Measurements from ENCODE around the gene SUPT20H. TPM values are rescaled to one million over a fixed set of nuclear protein-coding genes. Genes with fewer than 3 reads are reported as not detected.
"Not testable (repeated sequence)": the region's sequence is repeated elsewhere in the genome, so short reads cannot be mapped to it uniquely, and the experiment has no call there.

The SUPT20H gene
- total RNA-seq, 1 donor from 2014 or later, result 47.4 TPM

DNA sequence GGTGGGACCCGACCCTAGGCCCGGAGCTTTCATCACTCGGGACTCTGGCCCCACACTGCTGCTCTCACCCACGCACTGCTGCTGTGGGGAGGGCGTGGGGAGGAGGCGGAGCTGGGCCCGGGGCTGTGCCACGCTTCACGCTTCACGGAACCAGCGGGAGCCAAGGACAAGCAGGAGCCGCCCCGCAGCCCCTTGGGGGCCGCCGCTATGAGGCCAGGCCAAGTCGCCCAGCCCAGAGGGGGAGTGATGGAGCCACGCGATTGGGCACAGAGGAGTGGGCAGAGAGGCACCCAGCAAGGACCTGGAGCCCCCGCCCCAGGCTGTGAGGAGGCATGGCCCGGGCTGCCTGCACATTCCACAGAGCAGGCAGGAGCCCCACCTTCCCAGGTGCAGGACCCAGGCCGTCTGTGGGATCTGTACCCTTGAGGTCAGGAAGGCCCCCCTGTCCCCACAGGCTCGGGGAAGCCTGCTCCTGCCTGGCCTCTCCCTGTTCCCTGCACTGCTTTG is 10.2 kb upstream of the SUPT20H start:
- DNase-seq (ENCODE audit: low spot score), result no peak

GRCh38 chr13:37068962-37069361 is 9.5 kb upstream of the SUPT20H start:
- no peak for DNase-seq (ENCODE audit: low spot score)

DNA sequence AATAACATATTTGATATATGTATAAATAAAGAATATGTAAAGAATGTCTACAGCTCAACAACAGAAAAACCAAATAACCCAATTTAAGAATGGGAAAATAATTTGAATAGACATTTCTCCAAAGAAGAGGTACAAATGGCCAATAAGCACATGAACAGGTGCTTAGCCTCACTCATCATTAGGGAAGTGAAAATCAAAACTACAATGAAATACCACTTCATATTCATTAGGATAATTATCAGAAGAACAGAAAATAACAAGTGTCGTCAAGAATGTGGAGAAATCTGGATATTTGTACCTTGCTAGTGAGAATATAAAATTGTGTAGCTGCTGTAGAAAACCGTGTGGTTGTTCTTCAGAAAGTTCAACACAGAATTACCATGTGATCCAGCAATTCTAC is 8.4 kb upstream of the SUPT20H start:
- no peak for DNase-seq (ENCODE audit: low spot score)

DNA sequence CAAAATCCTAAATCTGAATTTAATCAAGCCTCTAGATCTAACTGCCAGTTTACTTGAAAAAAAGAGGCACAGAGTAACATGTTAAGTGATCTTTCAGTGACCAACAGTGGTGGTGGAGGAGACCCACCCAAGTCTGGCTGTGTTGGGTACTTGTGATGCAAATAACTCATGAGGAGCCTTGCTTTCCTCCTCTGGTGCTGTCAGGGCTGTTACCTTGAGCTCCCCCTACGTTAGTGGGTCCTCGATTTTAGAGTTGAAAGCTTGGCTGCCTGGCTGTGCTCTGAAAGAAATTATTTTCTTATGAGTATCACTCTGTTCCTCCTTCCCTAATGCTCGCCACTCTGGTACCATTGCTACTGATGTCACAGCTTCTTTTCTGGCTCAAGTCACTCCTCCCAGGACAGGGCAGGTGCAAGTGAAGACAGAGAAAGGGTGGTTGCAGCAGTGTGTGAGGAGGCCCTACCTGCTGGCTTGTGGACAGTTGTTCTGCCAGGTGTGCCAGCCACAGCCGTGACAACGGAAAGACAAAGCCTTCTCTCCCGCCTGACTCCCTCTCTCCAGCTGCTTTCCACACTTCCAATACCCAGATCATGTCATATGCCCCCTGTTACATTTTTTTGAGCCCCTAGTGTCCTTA is 6.5 kb upstream of the SUPT20H start:
- no peak for DNase-seq (ENCODE audit: low spot score)

- no peak for DNase-seq (ENCODE audit: low spot score)
Measured at GRCh38 chr13:37059848-37060192, 332 bp upstream of the SUPT20H start.

- not testable (repeated sequence) for DNase-seq (ENCODE audit: low spot score)
Measured at GRCh38 chr13:37056228-37056627, 3.3 kb downstream of the SUPT20H start.

DNA sequence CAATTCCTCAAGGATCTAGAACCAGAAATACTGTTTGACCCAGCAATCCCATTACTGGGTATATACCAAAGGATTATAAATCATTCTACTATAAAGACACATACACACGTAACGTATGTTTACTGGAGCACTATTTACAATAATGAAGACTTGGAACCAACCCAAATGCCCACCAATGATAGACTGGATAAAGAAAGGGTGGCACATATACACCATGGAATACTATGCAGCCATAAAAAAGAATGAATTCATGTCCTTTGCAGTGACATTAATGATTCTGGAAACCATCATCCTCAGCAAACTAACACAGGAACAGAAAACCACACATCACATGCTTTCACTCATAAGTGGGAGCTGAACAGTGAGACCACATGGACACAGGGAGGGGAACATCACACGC is 6.4 kb downstream of the SUPT20H start:
- not testable (repeated sequence) for DNase-seq (ENCODE audit: low spot score)

GRCh38 chr13:37049810-37050209 is 9.7 kb downstream of the SUPT20H start:
- DNase-seq (ENCODE audit: low spot score), result no peak

- no peak for DNase-seq (ENCODE audit: low spot score)
Measured at GRCh38 chr13:37047846-37048245, 11.6 kb downstream of the SUPT20H start.

DNA sequence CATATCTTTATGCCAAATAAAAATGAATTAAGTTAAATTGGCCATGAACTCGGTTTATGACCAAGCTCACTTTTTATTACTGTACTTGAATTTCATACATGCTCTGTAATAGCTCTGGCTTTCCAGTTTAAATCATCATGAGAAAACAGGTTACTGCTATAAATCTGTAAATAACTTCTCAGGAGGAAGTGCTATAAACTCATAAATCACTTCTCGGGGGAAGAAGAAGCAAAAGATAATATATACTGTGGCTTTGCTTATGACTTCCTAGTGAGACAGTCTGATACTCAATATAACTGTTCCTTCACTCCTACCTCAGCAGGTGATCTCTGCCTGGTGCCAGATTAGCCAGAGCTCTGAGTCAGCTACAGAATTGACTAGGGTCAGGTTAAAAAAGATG is 12.5 kb downstream of the SUPT20H start:
- no peak for DNase-seq (ENCODE audit: low spot score)

DNA sequence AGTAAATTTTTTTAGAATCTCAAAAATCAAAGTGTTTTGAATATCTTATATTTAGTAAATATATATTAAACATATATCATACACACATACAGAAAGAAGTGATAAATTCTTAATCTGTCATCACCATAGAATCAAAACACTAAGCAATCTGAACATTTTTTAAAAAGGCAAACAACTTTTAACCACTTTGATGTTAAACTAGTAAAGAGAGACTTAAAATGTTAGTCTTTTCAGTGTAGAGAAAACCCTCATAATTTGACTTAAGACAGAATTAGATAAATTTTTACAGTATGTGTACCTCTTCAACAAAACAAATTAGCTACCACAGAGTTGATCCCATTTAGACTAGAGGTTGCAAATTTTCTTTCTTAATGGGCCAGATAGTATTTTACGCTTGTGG is 13.4 kb downstream of the SUPT20H start:
- no peak for DNase-seq (ENCODE audit: low spot score)

DNA sequence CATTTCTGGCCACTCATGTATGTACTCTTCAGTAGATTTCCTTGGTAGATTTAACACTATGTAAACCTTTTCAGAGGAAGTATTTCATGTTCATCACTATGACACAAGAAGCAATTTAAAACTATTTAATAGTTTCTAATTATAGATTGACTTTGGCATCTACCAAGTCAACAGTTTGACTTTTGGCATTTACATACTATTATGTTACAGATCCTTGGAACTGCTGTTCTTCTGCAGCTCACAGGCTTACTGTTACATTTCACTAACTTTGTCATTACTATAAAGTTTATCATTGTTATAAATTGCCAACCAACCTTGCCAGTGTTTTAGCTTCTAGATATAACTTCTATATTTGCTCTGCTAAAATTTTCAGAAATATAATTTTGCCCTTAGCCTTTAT is 18.7 kb downstream of the SUPT20H start:
- DNase-seq (ENCODE audit: low spot score), result no peak

GRCh38 chr13:37039896-37040295 is 19.6 kb downstream of the SUPT20H start:
- no peak for DNase-seq (ENCODE audit: low spot score)

- no peak for DNase-seq (ENCODE audit: low spot score)
Measured at GRCh38 chr13:37037241-37037640, 22.2 kb downstream of the SUPT20H start.

GRCh38 chr13:37029617-37030016 is 29.9 kb downstream of the SUPT20H start:
- DNase-seq (ENCODE audit: low spot score), result no peak

GRCh38 chr13:37027639-37028038 is 31.8 kb downstream of the SUPT20H start:
- no peak for DNase-seq (ENCODE audit: low spot score)

- DNase-seq (ENCODE audit: low spot score), result no peak
Measured at GRCh38 chr13:37026771-37027170, 32.7 kb downstream of the SUPT20H start.

DNA sequence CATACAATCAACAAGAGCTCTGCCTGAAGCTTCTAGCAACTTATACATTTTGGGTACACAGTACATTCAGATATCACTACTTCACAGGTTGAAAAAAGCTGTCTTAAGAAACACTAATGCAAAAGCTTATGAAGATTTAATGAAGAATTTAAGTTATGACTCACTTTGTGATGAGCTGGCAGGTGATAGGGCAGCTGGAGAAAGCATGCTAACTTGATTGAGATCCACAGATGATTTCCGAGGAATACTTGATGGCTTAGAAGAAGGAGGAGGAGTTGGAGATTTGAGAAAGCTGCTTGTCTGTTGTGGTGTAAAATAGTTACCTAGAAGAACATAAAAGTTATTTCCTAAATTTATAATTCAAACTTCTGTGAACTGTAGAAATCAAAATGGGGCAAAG is 35.6 kb downstream of the SUPT20H start:
- DNase-seq (ENCODE audit: low spot score), result no peak

DNA sequence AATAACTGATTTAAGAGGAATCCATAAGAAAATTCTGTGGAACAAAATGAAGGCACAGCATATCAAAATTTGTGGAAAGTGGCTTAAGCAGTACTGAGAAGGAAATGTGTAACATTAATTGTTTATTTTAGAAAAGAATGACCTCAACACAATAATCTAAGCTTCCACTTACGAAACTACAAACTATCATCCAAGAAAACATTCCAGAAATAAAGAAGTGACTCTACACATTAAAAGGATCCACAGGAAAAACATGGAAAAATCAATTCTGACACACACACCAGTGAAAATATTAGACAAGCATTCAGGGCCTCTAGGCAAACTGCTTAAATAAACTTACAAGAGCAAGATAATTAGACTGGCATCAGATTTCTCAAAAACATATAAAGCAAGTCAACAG is 44.9 kb downstream of the SUPT20H start:
- no peak for DNase-seq (ENCODE audit: low spot score)

DNA sequence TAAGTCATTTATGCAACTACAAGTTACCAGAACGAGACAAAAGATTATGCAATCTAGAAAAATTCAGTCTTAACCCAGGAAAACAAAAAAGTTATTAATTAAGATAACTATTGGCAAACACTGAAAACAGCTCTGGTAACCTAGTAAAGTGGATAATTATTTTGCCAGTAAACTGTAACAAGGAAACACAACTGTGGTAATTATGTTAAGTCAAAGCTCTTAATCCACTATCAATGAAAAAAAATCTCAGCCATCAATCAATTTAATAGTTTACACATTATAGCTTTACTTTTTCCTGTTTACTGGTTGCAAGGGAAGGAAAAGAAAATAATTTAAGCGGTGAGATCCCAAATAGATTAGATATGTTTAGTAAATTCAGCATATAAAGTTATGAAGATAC is 47.7 kb downstream of the SUPT20H start:
- DNase-seq (ENCODE audit: low spot score), result no peak

DNA sequence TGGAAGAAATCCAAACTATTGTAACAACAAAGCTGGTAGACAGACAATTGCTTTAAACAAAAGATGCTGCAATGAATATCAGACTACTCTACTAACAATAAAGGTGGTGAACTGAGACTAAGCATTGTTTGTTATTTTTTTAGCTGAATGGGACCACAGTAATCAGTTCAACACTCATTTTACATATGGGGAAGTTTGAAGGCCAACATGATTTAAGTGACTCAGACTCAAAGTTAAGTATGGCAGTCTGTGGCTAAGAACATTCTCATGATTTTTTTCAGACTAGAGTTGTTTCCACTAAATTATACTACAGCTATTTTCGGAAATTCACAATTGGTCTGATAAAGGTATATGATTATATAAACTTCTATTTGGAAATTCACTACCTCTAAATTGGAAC is 48.5 kb downstream of the SUPT20H start:
- no peak for DNase-seq (ENCODE audit: low spot score)

GRCh38 chr13:37010424-37010823 is 49.1 kb downstream of the SUPT20H start:
- no peak for DNase-seq (ENCODE audit: low spot score)

GRCh38 chr13:37009692-37010091 is 49.8 kb downstream of the SUPT20H start:
- DNase-seq (ENCODE audit: low spot score), result no peak

DNA sequence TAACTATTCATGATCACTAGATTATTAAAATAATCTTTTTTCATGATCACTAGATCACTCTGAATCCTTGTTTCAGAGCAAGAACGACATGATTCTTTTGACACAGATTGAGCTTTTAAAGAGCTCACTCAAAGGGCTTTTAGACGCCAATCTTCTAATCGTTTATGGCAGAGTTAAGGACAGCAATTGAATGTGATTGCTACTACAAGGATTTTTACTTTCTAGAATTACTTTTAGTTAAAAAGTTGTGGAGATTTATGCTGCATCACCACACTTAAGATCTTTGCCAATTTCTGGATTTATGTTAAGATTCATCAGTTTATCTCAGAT is 57.6 kb downstream of the SUPT20H start:
- no peak for DNase-seq (ENCODE audit: low spot score)

All from mucosa of gallbladder (tissue), 1 donor.